ENCODE measurements around the gene RNF207.

- TF ChIP-seq, protein P1, sequence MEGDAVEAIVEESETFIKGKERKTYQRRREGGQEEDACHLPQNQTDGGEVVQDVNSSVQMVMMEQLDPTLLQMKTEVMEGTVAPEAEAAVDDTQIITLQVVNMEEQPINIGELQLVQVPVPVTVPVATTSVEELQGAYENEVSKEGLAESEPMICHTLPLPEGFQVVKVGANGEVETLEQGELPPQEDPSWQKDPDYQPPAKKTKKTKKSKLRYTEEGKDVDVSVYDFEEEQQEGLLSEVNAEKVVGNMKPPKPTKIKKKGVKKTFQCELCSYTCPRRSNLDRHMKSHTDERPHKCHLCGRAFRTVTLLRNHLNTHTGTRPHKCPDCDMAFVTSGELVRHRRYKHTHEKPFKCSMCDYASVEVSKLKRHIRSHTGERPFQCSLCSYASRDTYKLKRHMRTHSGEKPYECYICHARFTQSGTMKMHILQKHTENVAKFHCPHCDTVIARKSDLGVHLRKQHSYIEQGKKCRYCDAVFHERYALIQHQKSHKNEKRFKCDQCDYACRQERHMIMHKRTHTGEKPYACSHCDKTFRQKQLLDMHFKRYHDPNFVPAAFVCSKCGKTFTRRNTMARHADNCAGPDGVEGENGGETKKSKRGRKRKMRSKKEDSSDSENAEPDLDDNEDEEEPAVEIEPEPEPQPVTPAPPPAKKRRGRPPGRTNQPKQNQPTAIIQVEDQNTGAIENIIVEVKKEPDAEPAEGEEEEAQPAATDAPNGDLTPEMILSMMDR (IDR thresholded peaks at IDR 0.05): no peak
- TF ChIP-seq POLR2A (IDR thresholded peaks at IDR 0.05) (no peak), POLR2AphosphoS5 (IDR thresholded peaks at IDR 0.05) (no peak)
Measured at GRCh38 chr1:6268415-6268814, 62.5 kb downstream of the RNF207 start.
